Chondrocyte (in vitro differentiated cells): ENCODE results near the gene TMEM171. TPM values are rescaled to one million over a fixed set of nuclear protein-coding genes. Genes with fewer than 3 reads are reported as not detected.

Experiments used
- DNase-seq: peaks from one replicate; pipeline ENCODE4 v3.0.0; 2021; ENCODE audit warnings: mixed read lengths, low spot score
- H3K27ac Mint-ChIP-seq: one replicate; pipeline ENCODE4 v1.8.0; 2021; ENCODE audit warnings: mild to moderate bottlenecking, moderate library complexity, mixed read lengths; ENCODE audit not compliant: unreplicated experiment
- H3K27me3 Mint-ChIP-seq: 2 replicates; pipeline ENCODE4 v1.8.0; 2021; ENCODE audit warnings: low read depth, mixed read lengths
- H3K36me3 Mint-ChIP-seq: 2 replicates; pipeline ENCODE4 v1.8.0; 2021; ENCODE audit warnings: low read depth, mixed read lengths
- H3K4me1 Mint-ChIP-seq: 2 replicates; pipeline ENCODE4 v1.8.0; 2021; ENCODE audit warnings: low read depth, mild to moderate bottlenecking, mixed read lengths
- H3K4me3 Mint-ChIP-seq: one replicate; pipeline ENCODE4 v1.8.0; 2021; ENCODE audit warnings: mild to moderate bottlenecking, moderate library complexity, mixed read lengths; ENCODE audit not compliant: unreplicated experiment
- H3K9me3 Mint-ChIP-seq: 2 replicates; pipeline ENCODE4 v1.8.0; 2021; ENCODE audit warnings: low read depth, mixed read lengths
- total RNA-seq: library from RNA; stranded (reverse); gene quantifications from 3 replicates; pipeline ENCODE4 v1.2.1, GENCODE V29; 2021
- TF ChIP-seq, protein P1 (sequence below): fragments of 200-600 bp; sonication (generic); IDR thresholded peaks from 2 replicates; pipeline ENCODE4 v1.5.0; 2021; ENCODE audit warnings: antibody characterized with exemption, mild to moderate bottlenecking, moderate library complexity

TMEM171 gene
- total RNA-seq, 1 donor from 2014 or later = 2.6 TPM

GRCh38 chr5:73151766-73152410, 31.5 kb downstream of the TMEM171 start:
- Mint-ChIP-seq H3K9me3 (no peaks in the 10 kb centered on the region), H3K27me3 (peaks cover under 1% of the 10 kb centered on the region), H3K4me1 (peaks cover 19% of the 10 kb centered on the region), H3K27ac (peak overlapping the region; percentile 73), H3K36me3 (no peaks in the 10 kb centered on the region), H3K4me3 (no peak overlapping the region)
- DNase-seq = no peak
- TF ChIP-seq, protein P1, sequence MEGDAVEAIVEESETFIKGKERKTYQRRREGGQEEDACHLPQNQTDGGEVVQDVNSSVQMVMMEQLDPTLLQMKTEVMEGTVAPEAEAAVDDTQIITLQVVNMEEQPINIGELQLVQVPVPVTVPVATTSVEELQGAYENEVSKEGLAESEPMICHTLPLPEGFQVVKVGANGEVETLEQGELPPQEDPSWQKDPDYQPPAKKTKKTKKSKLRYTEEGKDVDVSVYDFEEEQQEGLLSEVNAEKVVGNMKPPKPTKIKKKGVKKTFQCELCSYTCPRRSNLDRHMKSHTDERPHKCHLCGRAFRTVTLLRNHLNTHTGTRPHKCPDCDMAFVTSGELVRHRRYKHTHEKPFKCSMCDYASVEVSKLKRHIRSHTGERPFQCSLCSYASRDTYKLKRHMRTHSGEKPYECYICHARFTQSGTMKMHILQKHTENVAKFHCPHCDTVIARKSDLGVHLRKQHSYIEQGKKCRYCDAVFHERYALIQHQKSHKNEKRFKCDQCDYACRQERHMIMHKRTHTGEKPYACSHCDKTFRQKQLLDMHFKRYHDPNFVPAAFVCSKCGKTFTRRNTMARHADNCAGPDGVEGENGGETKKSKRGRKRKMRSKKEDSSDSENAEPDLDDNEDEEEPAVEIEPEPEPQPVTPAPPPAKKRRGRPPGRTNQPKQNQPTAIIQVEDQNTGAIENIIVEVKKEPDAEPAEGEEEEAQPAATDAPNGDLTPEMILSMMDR = no peak

DNA sequence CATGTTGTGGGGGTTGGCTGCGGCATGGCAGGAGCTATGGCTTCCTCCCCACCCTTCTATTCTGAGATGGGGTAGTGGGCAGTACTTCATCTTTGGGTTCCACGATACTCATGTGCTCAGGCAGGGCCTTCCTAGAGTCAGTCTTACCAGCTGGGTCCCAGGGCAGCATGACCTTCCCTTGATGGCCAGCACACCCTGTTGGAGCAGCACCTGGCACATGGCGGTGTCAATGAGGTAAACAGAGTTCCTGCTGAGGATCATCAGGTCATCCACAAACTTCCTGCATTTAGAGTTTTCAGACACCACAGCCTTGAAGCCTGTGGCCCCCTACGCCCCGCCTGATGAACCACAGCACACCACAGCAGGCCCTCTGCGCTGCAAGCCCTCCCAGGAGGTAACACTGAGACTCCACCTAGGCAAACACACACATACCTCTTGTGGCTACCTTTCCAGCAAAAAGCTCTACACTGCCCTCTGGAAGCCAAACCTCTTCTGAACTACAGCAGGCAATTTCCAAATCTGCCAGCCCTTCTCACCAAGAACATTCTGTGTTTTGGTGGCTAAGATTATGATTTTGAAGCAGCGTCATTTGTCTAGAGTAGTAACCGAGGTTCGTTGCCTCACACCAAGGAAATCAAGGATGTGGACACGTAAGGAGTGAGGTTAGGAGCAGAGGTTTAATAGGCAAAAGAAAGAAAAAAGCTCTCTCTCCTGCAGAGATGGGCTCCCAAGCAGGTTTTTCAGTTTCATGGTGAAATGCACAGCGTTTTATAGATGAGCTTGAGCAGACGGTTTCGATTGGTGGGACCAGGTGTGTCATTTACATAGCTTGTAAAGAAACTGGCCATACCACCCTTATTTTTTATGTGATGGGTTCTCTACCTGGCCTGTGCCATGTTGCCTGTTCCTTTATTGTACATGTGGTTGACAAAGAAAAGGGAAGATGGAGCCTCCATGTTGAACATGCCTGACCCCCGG, 32.3 kb downstream of the TMEM171 start:
- Mint-ChIP-seq H3K4me1 (peaks cover 19% of the 10 kb centered on the region), H3K4me3 (no peak overlapping the region)
- TF ChIP-seq, protein P1 = peak; percentile 25

GRCh38 chr5:73153513-73153912, 33.1 kb downstream of the TMEM171 start:
- no peaks in the 10 kb centered on the region for H3K9me3 Mint-ChIP-seq
- no peak overlapping the region for H3K27ac Mint-ChIP-seq
- no peak overlapping the region for H3K4me3 Mint-ChIP-seq
- TF ChIP-seq, protein P1 = no peak
- no peaks in the 10 kb centered on the region for H3K36me3 Mint-ChIP-seq
- no peaks in the 10 kb centered on the region for H3K27me3 Mint-ChIP-seq
- H3K4me1 Mint-ChIP-seq = peaks cover 22% of the 10 kb centered on the region
- no peak for DNase-seq

More for the DNA sequence above, 32.3 kb downstream of the TMEM171 start:
- Mint-ChIP-seq H3K27me3 (no peaks in the 10 kb centered on the region), H3K9me3 (no peaks in the 10 kb centered on the region), H3K36me3 (no peaks in the 10 kb centered on the region), H3K27ac (no peak overlapping the region)
- DNase-seq = no peak

- no peak overlapping the region for H3K27ac Mint-ChIP-seq
- TF ChIP-seq, protein P1 = no peak
- no peak overlapping the region for H3K4me3 Mint-ChIP-seq
- no peaks in the 10 kb centered on the region for H3K27me3 Mint-ChIP-seq
- no peaks in the 10 kb centered on the region for H3K9me3 Mint-ChIP-seq
- H3K36me3 Mint-ChIP-seq = no peaks in the 10 kb centered on the region
- peaks cover 22% of the 10 kb centered on the region for H3K4me1 Mint-ChIP-seq
- no peak for DNase-seq
Measured at GRCh38 chr5:73154208-73155006, 34.0 kb downstream of the TMEM171 start.
